ENCODE measurements around the gene CGNL1. TPM values are rescaled to one million over a fixed set of nuclear protein-coding genes. Genes with fewer than 3 reads are reported as not detected.
A peak's percentile ranks its signal among the peaks of the same experiment; 100 is the strongest.

The CGNL1 gene
- total RNA-seq, 1 donor = under 0.01 TPM

GRCh38 chr15:57419335-57419734 lies 43.0 kb downstream of the CGNL1 start:
- no peak for DNase-seq (ENCODE audit: low read depth in 2 of 3, low spot score in 2 of 3)

GRCh38 chr15:57421110-57421509 lies 44.8 kb downstream of the CGNL1 start:
- no peak for DNase-seq (ENCODE audit: low read depth in 2 of 3, low spot score in 2 of 3)

- no peak for DNase-seq (ENCODE audit: low read depth in 2 of 3, low spot score in 2 of 3)
Observed at GRCh38 chr15:57421551-57421950, 45.2 kb downstream of the CGNL1 start.

- DNase-seq (ENCODE audit: low read depth in 2 of 3, low spot score in 2 of 3) = no peak
Observed at GRCh38 chr15:57422113-57422754, 45.9 kb downstream of the CGNL1 start.

- no peak for DNase-seq (ENCODE audit: low read depth in 2 of 3, low spot score in 2 of 3)
Observed at GRCh38 chr15:57423599-57424140, 47.4 kb downstream of the CGNL1 start.

GRCh38 chr15:57424628-57425405 lies 48.5 kb downstream of the CGNL1 start:
- no peak for DNase-seq (ENCODE audit: low read depth in 2 of 3, low spot score in 2 of 3)

GRCh38 chr15:57425842-57426241 lies 49.5 kb downstream of the CGNL1 start:
- DNase-seq (ENCODE audit: low read depth in 2 of 3, low spot score in 2 of 3) = no peak

GRCh38 chr15:57427367-57427821 lies 51.1 kb downstream of the CGNL1 start:
- DNase-seq (ENCODE audit: low read depth in 2 of 3, low spot score in 2 of 3) = no peak

GRCh38 chr15:57432141-57432741 lies 55.9 kb downstream of the CGNL1 start:
- DNase-seq (ENCODE audit: low read depth in 2 of 3, low spot score in 2 of 3) = no peak

GRCh38 chr15:57436166-57436565 lies 59.9 kb downstream of the CGNL1 start:
- no peak for DNase-seq (ENCODE audit: low read depth in 2 of 3, low spot score in 2 of 3)

- no peak for DNase-seq (ENCODE audit: low read depth in 2 of 3, low spot score in 2 of 3)
Observed at GRCh38 chr15:57436961-57437360, 60.7 kb downstream of the CGNL1 start.

- no peak for DNase-seq (ENCODE audit: low read depth in 2 of 3, low spot score in 2 of 3)
Observed at GRCh38 chr15:57437564-57437963, 61.3 kb downstream of the CGNL1 start.

- DNase-seq (ENCODE audit: low read depth in 2 of 3, low spot score in 2 of 3) = no peak
Observed at GRCh38 chr15:57438166-57438565, 61.9 kb downstream of the CGNL1 start.

- no peak for DNase-seq (ENCODE audit: low read depth in 2 of 3, low spot score in 2 of 3)
Observed at GRCh38 chr15:57439128-57440027, 63.1 kb downstream of the CGNL1 start.

- no peak for DNase-seq (ENCODE audit: low read depth in 2 of 3, low spot score in 2 of 3)
Observed at GRCh38 chr15:57440167-57440566, 63.9 kb downstream of the CGNL1 start.

GRCh38 chr15:57440799-57441198 lies 64.5 kb downstream of the CGNL1 start:
- peak in 2 of 3 donors; percentile 26 to 65 for DNase-seq (ENCODE audit: low read depth in 2 of 3, low spot score in 2 of 3)

GRCh38 chr15:57442335-57442734 lies 66.0 kb downstream of the CGNL1 start:
- no peak for DNase-seq (ENCODE audit: low read depth in 2 of 3, low spot score in 2 of 3)

GRCh38 chr15:57443486-57443885 lies 67.2 kb downstream of the CGNL1 start:
- no peak for DNase-seq (ENCODE audit: low read depth in 2 of 3, low spot score in 2 of 3)

GRCh38 chr15:57444877-57445513 lies 68.7 kb downstream of the CGNL1 start:
- DNase-seq (ENCODE audit: low read depth in 2 of 3, low spot score in 2 of 3) = no peak

- peak in 1 of 3 donors; percentile 33 for DNase-seq (ENCODE audit: low read depth in 2 of 3, low spot score in 2 of 3)
Observed at GRCh38 chr15:57445872-57446271, 69.6 kb downstream of the CGNL1 start.
